GM20000 (cell line): ENCODE results near the gene KSR2.

Experiments
- DNase-seq: peaks from one replicate; pipeline ENCODE4 v3.0.0; 2012; ENCODE audit warnings: low spot score
- CTCF ChIP-seq: IDR thresholded peaks from 2 replicates; pipeline ENCODE4 v1.5.1; 2012; ENCODE audit warnings: mild to moderate bottlenecking, control low read depth; ENCODE audit errors: extremely low read depth, missing control alignments

KSR2 gene

DNA sequence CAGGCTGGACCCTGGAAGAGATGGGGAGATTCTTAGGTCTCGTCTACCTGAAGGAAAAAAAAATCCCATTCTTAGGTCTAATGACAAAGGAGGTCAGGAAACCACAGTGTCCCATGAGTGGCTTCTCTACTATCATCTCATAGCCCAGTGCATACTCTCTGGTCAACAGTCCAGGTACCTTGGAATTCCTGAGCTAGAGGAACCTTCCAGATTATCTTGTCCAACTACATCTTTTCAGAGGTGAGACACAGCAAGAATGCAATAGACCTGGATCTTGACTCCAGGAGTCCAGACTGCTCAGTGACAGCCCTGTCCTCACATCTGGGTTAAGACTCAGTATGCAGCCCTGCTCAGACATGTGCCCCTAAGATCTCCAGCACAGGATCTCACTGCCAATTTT is 429.9 kb downstream of the KSR2 start:
- no peak for DNase-seq
- no peak for TF ChIP-seq CTCF

- no peak for TF ChIP-seq CTCF
- DNase-seq: no peak
Observed at GRCh38 chr12:117538032-117538690, 430.6 kb downstream of the KSR2 start.

GRCh38 chr12:117533687-117534086 is 435.1 kb downstream of the KSR2 start:
- no peak for DNase-seq
- TF ChIP-seq CTCF: no peak

DNA sequence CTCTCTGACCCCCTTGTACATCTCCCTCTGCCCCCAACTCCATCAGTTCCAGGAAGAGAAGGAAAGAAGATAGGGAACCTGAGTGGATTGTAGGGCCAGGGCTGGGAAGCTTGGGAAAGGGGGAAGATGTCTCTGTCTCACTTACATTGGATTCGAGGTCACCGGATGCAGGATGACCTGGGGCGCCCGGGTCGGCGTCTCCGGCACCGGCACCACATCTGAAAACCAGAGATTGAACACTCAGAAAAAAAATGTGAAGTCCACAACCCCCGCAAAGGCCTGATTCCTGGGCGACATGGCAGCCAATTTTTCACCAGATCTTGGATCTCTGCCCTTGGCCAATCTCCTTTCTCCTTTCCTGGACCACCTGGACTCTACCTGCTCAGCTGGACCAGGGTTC is 438.0 kb downstream of the KSR2 start:
- no peak for TF ChIP-seq CTCF
- no peak for DNase-seq

- no peak for TF ChIP-seq CTCF
- no peak for DNase-seq
Observed at GRCh38 chr12:117528538-117528937, 440.3 kb downstream of the KSR2 start.

DNA sequence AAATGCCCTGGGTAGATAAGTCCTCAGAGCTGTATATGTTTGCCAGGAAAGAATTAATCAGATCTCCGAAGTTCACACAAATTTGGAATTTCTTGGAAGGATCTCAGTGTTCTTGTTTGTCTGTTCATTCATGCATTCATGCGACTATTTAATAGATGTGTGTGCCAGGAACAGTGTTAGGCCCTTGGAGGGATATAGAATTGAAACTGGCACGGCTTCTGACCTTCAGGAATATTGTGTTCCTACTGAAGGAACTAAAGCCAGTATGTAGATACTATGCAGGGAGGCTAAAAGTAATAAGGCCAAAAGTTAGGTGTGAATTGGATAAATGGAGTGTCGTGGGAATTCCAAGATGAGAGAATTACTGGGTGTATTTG is 441.3 kb downstream of the KSR2 start:
- no peak for DNase-seq
- TF ChIP-seq CTCF: no peak

GRCh38 chr12:117526757-117527478 is 441.9 kb downstream of the KSR2 start:
- no peak for DNase-seq
- no peak for TF ChIP-seq CTCF
